Astrocyte of the spinal cord (primary cell): ENCODE results near the gene CSTA.

Source experiments
- DNase-seq: peaks from one replicate; pipeline ENCODE4 v3.0.0; 2011; ENCODE audit warnings: low read depth, low spot score
- H3K4me3 ChIP-seq: 2 replicates; pipeline ENCODE4 v1.5.1; 2011; ENCODE audit warnings: low read depth, mild to moderate bottlenecking, low read length, moderate library complexity
- CTCF ChIP-seq: IDR thresholded peaks from 2 replicates; pipeline ENCODE4 v1.5.1; 2012; ENCODE audit warnings: low read depth, mild to moderate bottlenecking, low read length, inconsistent platforms
- in situ Hi-C: cut with HindIII; loops from 2 replicates; pipeline ENCODE4 v1.10.0; 2017; ENCODE audit warnings: low sequenced_read_pairs

CSTA gene

GRCh38 chr3:122382888-122383666 is 58.0 kb downstream of the CSTA start, which contains the start of gene MIX23:
Gene MIX23 (minus strand): TSS chr3:122383231. CDS start chr3:122383224, 7 bp downstream.
- DNase-seq: peak; percentile 85
- peak within 1 kb of the TSS; percentile 93 for H3K4me3 ChIP-seq
- in situ Hi-C loops: no loop called here
- TF ChIP-seq CTCF: no peak

- peak within 1 kb of the TSS; percentile 93 for H3K4me3 ChIP-seq
- peak; percentile 89 for DNase-seq
- in situ Hi-C loops: no loop called here
- TF ChIP-seq CTCF: peak; percentile 41
Measured at GRCh38 chr3:122383771-122384697, 59.0 kb downstream of the CSTA start, which contains the start of gene FAM162A. Gene FAM162A (plus strand): TSS chr3:122384182. CDS start chr3:122384266, 84 bp downstream.

- DNase-seq: no peak
- TF ChIP-seq CTCF: no peak
- in situ Hi-C loops: no loop called here
- H3K4me3 ChIP-seq: no peak overlapping the region
Measured at GRCh38 chr3:122387709-122388108, 62.7 kb downstream of the CSTA start.

- no peak overlapping the region for H3K4me3 ChIP-seq
- no peak for DNase-seq
- in situ Hi-C loops: no loop called here
- TF ChIP-seq CTCF: no peak
Measured at GRCh38 chr3:122389197-122389596, 64.1 kb downstream of the CSTA start.

GRCh38 chr3:122389892-122390291 is 64.8 kb downstream of the CSTA start:
- no peak for TF ChIP-seq CTCF
- in situ Hi-C loops: no loop called here
- no peak overlapping the region for H3K4me3 ChIP-seq
- no peak for DNase-seq

- in situ Hi-C loops: no loop called here
- no peak for DNase-seq
- H3K4me3 ChIP-seq: no peak overlapping the region
- TF ChIP-seq CTCF: no peak
Measured at GRCh38 chr3:122390665-122391064, 65.6 kb downstream of the CSTA start.
